HG02588 (cell line): Measurements from ENCODE around the gene DUSP14.
"Not testable (repeated sequence)": the region's sequence is repeated elsewhere in the genome, so short reads cannot be mapped to it uniquely, and the experiment has no call there.

ENCODE experiments used
- ATAC-seq: cut with Tn5 transposase; IDR thresholded peaks from one replicate; pipeline ENCODE4 v1.9.1; 2021; ENCODE audit warnings: mild to moderate bottlenecking, moderate library complexity; ENCODE audit not compliant: unreplicated experiment

DUSP14 gene

GRCh38 chr17:37489197-37490001 lies at the start of gene DUSP14:
TSS of gene DUSP14 (plus strand) at chr17:37489891. CDS start at chr17:37512273, 22,382 bp downstream.
- ATAC-seq: peak; percentile 61

GRCh38 chr17:37440424-37440823 lies 49.3 kb upstream of the DUSP14 start:
- no peak for ATAC-seq

GRCh38 chr17:37441369-37442014 lies 48.2 kb upstream of the DUSP14 start:
- ATAC-seq: not testable (repeated sequence)

GRCh38 chr17:37446027-37446426 lies 43.7 kb upstream of the DUSP14 start:
- ATAC-seq: no peak

- no peak for ATAC-seq
These were observed 42.0 kb upstream of the DUSP14 start for GRCh38 chr17:37447641-37448040.

GRCh38 chr17:37450112-37450511 lies 39.6 kb upstream of the DUSP14 start:
- ATAC-seq: no peak

- ATAC-seq: not testable (repeated sequence)
These were observed 31.9 kb upstream of the DUSP14 start for GRCh38 chr17:37457801-37458200.

- no peak for ATAC-seq
These were observed 30.9 kb upstream of the DUSP14 start for GRCh38 chr17:37458805-37459204.

- ATAC-seq: no peak
These were observed 28.0 kb upstream of the DUSP14 start for GRCh38 chr17:37461668-37462067.

GRCh38 chr17:37462492-37462891 lies 27.2 kb upstream of the DUSP14 start:
- ATAC-seq: no peak

GRCh38 chr17:37463039-37463438 lies 26.7 kb upstream of the DUSP14 start:
- ATAC-seq: no peak

GRCh38 chr17:37465069-37465616 lies 24.5 kb upstream of the DUSP14 start:
- ATAC-seq: no peak

GRCh38 chr17:37466471-37466870 lies 23.2 kb upstream of the DUSP14 start:
- ATAC-seq: no peak

- ATAC-seq: no peak
These were observed 19.5 kb upstream of the DUSP14 start for GRCh38 chr17:37470181-37470580.

- ATAC-seq: no peak
These were observed 13.8 kb upstream of the DUSP14 start for GRCh38 chr17:37475731-37476420.

GRCh38 chr17:37476431-37477120 lies 13.1 kb upstream of the DUSP14 start:
- no peak for ATAC-seq

GRCh38 chr17:37478187-37478586 lies 11.5 kb upstream of the DUSP14 start:
- ATAC-seq: no peak

- ATAC-seq: no peak
These were observed 10.7 kb upstream of the DUSP14 start for GRCh38 chr17:37479025-37479424.

- no peak for ATAC-seq
These were observed 9.3 kb upstream of the DUSP14 start for GRCh38 chr17:37480427-37480826.

GRCh38 chr17:37481001-37481665 lies 8.6 kb upstream of the DUSP14 start:
- ATAC-seq: no peak
